Stimulated activated CD4-positive, alpha-beta T cell treated with anti-CD3 and anti-CD28 coated beads, Interleukin-1b, Interleukin-23, amount 100 ng/mL, for 24 hours (primary cell): Measurements from ENCODE around the gene SMARCAL1.
"Not testable (repeated sequence)": the region's sequence is repeated elsewhere in the genome, so short reads cannot be mapped to it uniquely, and the experiment has no call there.

Source experiments
- DNase-seq, 4 experiments: peaks; one replicate each; pipeline ENCODE4 v3.0.0-alpha.2; 2020; ENCODE audit warnings: low read depth in 4 of 4, low spot score in 1 of 4

Gene SMARCAL1

DNA sequence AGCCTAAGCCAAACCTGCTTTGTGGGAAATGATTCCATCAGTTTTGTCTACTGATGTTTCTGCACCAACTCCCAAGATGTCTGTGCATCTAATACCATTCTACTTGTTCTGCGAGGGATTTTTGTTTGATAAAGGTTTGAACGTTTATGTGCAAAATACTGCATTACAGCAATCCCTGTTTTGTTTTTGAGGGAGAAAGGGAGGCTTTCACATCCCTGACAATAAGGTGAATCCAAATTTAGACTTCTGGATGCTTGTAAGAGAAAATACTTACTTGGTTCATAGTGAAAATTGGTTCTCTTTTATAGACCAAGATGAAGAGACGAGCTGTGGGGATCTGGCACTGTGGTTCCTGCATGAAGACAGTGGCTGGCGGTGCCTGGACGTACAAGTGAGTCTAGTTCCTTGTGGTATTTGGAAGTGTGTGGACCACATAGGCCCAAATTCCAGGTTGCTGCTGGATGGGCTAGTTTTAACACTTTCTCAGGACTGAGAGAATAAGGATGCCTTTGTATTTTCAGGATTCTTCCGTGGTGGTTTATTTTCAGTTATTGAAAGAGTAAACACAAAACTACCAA, 87.4 kb downstream of the SMARCAL1 start:
- DNase-seq = no peak

DNA sequence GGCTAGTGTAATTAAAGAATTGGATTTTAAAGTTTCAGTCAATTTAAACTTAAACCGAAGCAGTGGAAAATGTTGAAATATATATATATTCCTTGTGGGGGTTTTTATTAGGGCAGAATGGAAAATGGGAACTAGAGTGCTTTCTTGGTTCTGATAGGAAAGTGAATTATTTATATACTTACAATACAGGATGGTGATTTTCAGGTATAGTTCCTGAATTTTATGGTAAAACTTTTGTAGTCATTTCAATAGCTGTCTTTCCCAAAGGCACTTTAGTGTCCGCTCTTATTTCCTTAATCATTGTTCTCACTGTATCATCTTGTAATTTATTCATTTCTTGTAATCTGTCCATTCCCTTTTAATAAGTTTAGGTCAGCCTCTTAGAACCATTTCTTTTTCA, 88.3 kb downstream of the SMARCAL1 start:
- DNase-seq = no peak

DNA sequence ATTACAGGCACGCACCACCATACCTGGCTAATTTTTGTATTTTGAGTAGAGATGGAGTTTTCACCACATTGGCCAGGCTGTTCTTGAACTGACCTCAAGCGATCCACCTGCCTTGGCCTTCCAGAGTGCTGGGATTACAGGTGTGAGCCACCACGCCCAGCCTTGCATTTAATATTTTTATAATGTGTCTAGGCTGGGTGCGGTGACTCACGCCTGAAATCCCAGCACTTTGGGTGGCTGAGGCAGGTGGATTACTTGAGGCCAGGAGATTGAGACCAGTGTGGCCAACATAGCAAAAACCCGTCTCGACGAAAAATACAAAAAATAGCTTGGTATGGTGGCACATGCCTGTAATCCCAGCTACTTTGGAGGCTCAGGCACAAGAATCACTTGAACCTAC, 89.6 kb downstream of the SMARCAL1 start:
- no peak for DNase-seq

DNA sequence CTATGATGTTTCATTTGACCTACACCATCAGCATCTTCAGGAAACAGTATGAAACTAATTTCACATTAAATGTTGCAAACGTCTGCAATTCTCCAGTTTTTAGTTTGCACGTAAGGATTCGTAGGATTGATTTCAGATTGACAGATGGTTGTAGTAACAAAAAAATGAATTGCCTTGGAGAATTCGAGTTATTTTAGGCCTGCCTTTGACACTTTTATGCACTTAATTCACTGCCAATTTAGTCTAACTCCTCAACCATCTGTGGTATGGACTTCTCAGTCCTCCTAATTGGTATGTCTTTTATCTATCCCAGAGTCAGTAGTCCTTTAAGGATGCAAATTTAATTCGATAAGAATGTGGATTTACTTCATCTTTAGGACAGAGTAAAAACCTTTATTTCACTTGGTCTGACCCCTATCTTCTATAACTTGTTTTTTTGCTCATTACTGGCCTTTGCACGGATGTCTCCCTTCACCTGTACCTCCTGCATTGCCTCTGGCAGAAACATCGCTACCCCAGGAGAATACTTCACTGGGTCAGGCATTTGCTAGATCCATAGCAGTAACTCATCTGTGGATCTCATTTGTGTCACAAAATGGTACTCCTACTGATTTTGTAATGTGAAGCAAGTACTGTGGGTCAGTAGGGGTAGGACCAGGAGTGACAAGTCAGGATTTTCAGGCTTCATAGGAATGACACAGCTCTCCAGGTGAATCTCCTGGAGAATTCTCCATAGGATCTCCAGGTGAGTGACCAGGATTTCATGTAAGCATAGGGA, 90.3 kb downstream of the SMARCAL1 start:
- DNase-seq = no peak

DNA sequence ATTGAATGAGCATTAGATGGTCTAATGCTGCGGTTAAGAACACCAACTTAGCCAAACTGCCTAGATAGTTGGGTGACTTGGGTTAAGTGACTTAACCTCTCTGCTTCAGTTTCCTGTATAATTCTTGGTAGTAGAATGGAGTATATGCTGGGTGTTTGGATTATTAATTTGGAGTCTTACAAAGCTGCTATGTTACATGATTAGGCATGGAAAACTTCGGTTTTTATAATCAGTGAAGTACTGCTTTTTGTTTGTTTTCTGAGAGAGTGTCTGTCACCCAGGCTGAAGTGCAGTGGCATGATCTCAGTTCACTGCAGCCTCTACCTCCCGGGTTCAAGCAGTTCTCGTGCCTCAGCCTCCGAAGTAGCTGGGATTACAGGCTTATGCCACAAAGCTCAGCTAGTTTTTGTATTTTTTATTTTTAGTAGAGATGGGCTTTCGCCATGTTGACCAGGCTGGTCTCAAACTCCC, 90.9 kb downstream of the SMARCAL1 start:
- DNase-seq = no peak

DNA sequence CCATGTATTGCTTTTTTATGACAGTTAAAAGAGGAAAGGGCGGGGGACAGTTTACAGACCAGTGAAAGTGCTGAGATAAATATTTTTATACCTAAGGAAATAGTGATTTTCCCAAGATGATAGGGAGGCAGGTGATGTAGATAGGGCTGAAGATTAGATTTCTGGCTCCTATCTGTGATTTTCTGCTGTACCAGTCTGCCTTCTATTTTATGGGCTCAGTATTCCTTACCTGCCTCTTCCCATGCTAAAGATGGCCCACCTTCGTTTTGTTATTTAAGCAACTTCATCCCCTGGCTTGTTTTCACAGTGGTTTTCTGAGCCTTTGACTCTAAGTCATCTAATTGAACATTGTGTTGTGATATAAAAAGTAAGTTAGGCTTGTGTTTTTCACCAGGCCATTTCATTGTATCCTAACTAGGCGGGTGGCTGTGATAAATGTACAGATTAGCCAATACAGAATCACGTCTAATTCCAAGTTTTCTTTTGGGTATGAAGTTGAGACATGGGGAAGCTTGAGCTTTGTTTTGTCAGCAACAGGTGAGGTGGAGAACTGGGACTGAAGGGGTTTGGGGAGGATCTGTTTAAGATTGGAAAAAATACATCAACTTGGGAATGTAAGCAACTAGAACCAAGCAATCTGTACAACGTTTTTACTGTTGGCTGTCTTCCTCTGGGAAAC, 91.6 kb downstream of the SMARCAL1 start:
- no peak for DNase-seq

- no peak for DNase-seq
Measured at GRCh38 chr2:216504376-216504762, 92.1 kb downstream of the SMARCAL1 start.

- no peak for DNase-seq
Measured at GRCh38 chr2:216505133-216506106, 93.1 kb downstream of the SMARCAL1 start.

DNA sequence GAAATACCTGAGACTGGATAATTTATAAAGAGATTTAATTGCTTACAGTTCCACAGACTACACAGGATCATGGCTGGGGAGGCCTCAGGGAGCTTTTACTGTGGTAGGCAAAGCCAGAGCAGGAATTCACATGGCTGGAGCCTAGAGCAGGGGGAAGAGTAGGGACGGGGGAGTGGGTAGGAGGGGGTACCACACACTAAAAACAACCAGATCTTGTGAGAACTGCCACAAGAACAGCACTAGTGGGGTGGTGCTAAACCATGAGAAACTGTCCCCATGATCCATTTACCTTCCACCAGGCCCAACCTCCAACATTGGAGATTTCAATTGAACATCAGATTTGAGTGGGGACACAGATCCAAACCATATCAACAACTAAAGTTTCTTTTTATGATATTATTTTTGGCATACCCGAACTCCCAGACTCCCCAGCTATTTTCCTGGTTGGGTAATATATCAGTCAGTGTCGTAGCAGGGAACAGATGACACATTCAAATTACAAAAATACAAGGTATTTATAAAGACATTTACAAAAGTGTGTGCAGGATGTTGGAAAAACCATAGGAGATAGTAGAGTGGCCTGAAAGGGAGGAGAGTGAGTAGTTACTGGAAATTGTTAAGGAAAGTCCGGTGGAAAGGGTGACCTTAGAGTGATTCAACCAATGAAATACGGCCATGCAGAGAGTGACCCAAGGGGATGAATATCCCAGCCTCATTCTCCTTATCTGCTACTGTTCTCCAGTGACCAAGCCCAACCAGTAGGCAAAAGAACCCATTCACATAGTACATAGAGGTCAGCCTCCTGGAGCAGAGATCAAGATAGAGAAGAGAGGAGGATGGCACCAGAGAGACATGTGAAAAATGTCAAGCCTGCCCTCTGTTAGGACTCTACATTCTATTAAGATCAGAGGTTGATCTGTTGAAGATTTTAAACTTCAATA, 95.2 kb downstream of the SMARCAL1 start:
- no peak for DNase-seq

DNA sequence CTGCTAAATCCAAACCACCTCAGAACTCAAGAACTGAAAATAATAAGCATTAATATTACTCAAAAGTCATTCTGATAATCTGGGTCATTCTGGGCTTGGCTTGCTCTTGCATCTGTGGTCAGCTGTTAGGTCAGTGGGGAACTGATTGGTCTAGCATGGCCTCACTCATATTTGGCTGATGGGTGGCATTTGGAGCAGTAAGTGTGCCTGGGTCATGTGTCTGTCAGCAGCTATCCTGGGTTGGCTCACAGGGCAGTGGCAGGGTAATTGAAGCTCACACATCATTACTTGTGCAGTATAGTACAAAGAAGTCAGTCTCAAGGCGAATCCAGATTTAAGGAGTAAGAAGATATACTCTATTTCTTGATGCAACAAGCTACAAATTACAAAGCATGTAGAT, 95.9 kb downstream of the SMARCAL1 start:
- no peak for DNase-seq

DNA sequence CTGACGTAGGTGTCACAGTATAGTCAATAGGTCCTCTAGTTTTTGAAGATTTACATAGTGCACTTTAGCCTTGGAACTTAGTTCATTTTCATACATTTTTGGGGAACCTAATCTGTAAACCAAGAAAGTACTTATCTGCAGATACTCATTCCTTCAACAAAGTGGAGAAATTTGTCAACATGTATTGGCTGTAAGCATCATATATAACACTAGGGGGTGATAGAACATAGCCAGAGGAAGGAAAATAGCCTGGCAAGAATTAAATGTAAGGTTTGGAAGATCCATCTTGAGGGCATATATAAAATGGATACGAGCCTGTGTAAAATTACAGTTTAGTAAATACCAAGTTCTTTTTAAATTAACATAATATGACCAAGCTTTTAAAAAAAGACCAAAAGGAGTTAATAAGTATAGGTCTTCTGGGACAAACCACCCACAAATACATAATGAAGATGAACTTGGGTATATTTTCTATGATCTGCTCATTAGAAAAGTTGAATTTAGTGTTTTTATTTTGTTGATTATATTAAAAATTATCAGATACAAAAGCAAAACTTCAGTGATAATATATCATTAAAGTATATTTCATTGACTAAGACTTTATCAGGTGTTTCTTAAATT, 104.6 kb downstream of the SMARCAL1 start:
- no peak for DNase-seq

- no peak for DNase-seq
Measured at GRCh38 chr2:216517447-216518225, 105.4 kb downstream of the SMARCAL1 start.

DNA sequence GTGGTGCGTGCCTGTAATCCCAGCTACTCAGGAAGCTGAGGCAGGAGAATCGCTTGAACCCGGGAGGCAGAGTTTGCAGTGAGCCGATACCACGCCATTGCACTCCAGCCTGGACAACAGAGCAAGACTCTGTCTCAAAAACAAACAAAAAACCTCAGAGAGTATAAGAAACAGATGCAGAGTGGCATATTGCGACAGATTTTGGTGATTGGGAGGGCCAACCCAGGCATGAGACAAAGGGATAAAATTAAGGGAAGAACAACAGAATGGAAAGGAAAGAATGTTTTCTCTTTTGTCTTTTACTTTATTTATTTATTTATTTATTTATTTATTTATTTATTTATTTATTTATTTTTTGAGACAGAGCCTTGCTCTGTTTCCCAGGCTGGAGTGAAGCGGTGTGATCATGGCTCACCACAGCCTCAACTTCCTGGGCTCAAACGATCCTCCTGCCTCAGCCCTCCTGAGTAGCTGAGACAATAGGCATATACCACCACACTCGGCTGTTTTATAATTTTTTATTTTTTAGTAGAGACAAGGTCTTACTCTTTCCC, 106.4 kb downstream of the SMARCAL1 start:
- not testable (repeated sequence) for DNase-seq

GRCh38 chr2:216519154-216519762, 107.0 kb downstream of the SMARCAL1 start:
- DNase-seq = peak in 1 of 4 experiments; percentile 35

DNA sequence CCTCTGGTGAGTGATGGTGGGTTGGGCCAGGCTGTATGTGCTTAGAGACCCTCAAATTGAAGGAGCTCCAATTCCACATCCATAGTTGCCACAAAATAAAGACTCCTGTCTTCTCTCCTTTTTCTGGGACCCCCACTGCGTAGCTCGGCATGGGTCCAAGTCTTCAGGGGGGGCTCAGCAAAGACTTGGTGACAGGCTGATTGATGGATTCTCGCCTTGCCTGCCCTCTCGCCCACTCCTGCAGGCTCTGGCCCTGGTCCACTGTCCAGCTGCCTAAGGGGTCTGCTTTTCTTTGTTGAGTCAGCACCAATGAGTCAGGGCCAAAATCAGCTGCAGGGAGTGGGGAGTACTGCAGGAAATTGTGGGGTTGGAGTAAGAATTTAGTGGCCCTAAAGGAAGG, 107.8 kb downstream of the SMARCAL1 start:
- no peak for DNase-seq

- no peak for DNase-seq
Measured at GRCh38 chr2:216522892-216523502, 110.7 kb downstream of the SMARCAL1 start.

DNA sequence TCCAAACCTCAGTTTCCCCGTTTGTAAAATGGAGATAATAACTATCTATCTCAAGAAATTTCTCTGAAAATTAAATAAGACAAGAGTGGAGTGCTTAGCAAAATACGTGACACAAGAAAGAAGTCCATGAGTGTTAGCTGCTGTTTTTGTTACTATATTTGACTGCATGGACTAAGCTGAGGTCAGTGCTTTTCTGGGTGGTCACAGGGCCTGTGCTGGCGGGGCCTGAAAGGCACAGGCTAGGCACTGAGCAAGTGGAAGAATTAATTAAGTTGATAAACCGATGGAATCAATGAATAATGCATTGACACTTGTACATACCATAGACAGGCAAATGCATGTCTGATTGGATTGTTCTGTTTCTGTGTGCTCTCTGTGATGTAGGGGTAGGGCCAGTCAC, 113.7 kb downstream of the SMARCAL1 start:
- DNase-seq = no peak

GRCh38 chr2:216526939-216527338, 114.7 kb downstream of the SMARCAL1 start:
- no peak for DNase-seq
